Measurements from ENCODE around the gene BACH2. TPM values are rescaled to one million over a fixed set of nuclear protein-coding genes. Genes with fewer than 3 reads are reported as not detected.
"Not testable (repeated sequence)": the region's sequence is repeated elsewhere in the genome, so short reads cannot be mapped to it uniquely, and the experiment has no call there.

Gene BACH2
- total and polyA plus RNA-seq, 7 donors = 0.12 to 16.9 (median 5.9) TPM

DNA sequence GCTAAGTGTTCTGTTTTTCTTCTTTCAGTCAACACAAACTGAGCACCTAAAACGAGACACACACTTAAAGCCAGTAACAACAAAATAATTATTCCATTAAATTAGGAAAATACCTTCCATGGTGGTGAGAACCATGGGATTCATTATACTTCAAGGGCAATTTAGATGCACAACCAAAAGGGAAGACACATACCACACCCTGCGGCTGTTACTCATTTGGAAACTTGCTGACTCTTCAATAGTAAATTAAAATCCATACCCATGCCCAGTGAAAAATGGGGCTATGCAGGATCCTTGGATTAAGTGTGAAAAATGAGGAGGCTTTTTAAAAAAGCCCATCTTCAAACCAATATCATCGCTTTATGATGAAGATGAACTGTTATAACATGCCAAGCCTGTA, 259.7 kb downstream of the BACH2 start:
- no peaks in the 10 kb centered on the region for H3K36me3 ChIP-seq (ENCODE audit: insufficient read depth in 1 of 2, low read depth in 1 of 2)
- intact Hi-C loops (cut with DNase I) = no loop called here
- no peak overlapping the region for H3K27ac ChIP-seq
- peaks cover 28% of the 10 kb centered on the region for H3K4me1 ChIP-seq
- H3K27me3 ChIP-seq (ENCODE audit: insufficient read depth in 3 of 3, low read length in 2 of 3) = no peaks in the 10 kb centered on the region
- DNase-seq = no peak
- no peak overlapping the region for H3K4me3 ChIP-seq
- WGBS, 3 donors = 84 to 94% (median 85%) methylated on average over 3 of the region's 3 CpGs
- H3K9me3 ChIP-seq = no peaks in the 10 kb centered on the region
- TF ChIP-seq, protein P1, sequence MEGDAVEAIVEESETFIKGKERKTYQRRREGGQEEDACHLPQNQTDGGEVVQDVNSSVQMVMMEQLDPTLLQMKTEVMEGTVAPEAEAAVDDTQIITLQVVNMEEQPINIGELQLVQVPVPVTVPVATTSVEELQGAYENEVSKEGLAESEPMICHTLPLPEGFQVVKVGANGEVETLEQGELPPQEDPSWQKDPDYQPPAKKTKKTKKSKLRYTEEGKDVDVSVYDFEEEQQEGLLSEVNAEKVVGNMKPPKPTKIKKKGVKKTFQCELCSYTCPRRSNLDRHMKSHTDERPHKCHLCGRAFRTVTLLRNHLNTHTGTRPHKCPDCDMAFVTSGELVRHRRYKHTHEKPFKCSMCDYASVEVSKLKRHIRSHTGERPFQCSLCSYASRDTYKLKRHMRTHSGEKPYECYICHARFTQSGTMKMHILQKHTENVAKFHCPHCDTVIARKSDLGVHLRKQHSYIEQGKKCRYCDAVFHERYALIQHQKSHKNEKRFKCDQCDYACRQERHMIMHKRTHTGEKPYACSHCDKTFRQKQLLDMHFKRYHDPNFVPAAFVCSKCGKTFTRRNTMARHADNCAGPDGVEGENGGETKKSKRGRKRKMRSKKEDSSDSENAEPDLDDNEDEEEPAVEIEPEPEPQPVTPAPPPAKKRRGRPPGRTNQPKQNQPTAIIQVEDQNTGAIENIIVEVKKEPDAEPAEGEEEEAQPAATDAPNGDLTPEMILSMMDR (IDR thresholded peaks at IDR 0.05) = no peak
- ATAC-seq = no peak

DNA sequence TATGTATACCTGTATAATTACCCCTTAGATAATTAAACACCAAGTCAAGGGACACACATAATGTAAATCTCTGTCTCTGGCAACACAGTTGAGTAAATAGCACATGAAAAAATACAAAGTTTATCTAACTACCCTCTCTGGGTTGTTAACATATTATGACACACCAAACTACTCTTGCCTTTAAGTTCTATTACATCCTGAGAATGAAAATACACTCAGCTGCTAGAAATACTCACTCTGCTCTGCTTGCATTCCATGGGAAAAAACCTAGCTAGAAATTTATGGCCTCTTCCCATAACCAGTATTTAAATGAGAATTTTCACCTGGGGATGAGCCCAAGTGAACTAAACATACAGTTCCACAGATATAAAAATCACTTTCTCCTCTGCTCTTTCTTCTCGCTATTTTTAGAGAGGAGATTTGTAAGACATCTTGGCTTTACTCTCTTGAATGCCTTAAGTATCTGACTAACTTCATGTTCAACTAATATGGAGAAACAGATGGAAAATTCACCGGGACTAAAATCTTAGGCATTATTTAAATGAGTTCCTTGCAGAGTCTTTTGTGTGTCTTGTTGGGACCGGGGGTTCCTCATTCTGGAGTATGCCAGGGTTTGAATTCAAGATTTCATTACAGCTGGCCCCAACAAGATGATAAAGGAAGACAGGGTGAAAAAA, 261.5 kb downstream of the BACH2 start:
- peaks cover 28% of the 10 kb centered on the region for H3K4me1 ChIP-seq
- H3K27me3 ChIP-seq (ENCODE audit: insufficient read depth in 3 of 3, low read length in 2 of 3) = no peaks in the 10 kb centered on the region
- H3K4me3 ChIP-seq = peak overlapping the region; percentile 33
- TF ChIP-seq, protein P1 (IDR thresholded peaks at IDR 0.05) = no peak
- no peaks in the 10 kb centered on the region for H3K36me3 ChIP-seq (ENCODE audit: insufficient read depth in 1 of 2, low read depth in 1 of 2)
- H3K9me3 ChIP-seq = no peaks in the 10 kb centered on the region
- peak overlapping the region; percentile 64 for H3K27ac ChIP-seq
- WGBS, 3 donors = 47 to 62% (median 52%) methylated on average over 3 of the region's 3 CpGs
- DNase-seq (no peak), ATAC-seq (peak in 3 of 4 donors; percentile 27 to 88 (median 65))
- intact Hi-C loops (cut with DNase I) = no loop called here

DNA sequence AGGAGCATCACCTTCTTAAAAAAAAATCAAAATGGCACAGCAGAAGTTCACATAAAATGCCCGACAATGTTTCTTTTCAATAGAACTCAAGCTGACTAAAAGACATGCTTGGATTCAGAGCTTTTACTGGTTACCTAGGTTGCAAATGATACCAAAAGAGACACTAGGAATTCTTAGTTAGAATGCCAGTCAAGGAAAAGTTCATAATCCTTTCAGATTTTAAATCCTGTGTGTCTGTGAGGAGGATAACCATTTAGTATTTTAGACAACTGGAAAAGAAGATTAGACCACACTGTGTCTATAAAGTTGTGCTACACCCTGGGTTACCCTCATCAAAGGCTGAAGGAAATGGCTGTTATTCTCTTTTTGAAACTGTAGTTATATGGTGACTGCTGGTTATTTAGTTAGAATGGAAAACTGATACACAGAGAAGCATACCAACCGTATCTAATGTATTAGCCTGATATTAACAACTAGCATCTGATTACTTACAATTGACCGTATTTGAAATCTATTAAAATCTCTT, 262.8 kb downstream of the BACH2 start:
- peaks cover 28% of the 10 kb centered on the region for H3K4me1 ChIP-seq
- intact Hi-C loops (cut with DNase I) = no loop called here
- 47 to 79% (median 58%) methylated on average over 3 of the region's 3 CpGs for WGBS, 3 donors
- H3K27me3 ChIP-seq (ENCODE audit: insufficient read depth in 3 of 3, low read length in 2 of 3) = no peaks in the 10 kb centered on the region
- H3K36me3 ChIP-seq (ENCODE audit: insufficient read depth in 1 of 2, low read depth in 1 of 2) = no peaks in the 10 kb centered on the region
- no peak overlapping the region for H3K4me3 ChIP-seq
- DNase-seq = no peak
- TF ChIP-seq, protein P1 (IDR thresholded peaks at IDR 0.05) = no peak
- no peak overlapping the region for H3K27ac ChIP-seq
- no peak for ATAC-seq
- H3K9me3 ChIP-seq = no peaks in the 10 kb centered on the region

DNA sequence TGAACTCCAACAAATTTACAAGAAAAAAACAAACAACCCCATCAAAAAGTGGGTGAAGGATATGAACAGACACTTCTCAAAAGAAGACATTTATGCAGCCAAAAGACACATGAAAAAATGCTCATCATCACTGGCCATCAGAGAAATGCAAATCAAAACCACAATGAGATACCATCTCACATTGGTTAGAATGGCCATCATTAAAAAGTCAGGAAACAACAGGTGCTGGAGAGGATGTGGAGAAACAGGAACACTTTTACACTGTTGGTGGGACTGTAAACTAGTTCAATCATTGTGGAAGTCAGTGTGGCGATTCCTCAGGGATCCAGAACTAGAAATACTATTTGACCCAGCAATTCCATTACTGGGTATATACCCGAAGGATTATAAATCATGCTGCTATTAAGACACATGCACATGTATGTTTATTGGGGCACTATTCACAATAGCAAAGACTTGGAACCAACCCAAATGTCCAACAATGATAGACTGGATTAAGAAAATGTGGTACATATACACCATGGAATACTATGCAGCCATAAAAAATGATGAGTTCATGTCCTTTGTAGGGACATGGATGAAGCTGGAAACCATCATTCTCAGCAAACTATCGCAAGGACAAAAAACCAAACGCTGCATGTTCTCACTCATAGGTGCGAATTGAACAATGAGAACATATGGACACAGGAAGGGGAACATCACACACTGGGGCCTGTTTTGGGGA, 264.0 kb downstream of the BACH2 start:
- WGBS, 3 donors = 86 to 99% (median 88%) methylated on average over 5 of the region's 5 CpGs
- intact Hi-C loops (cut with DNase I) = not testable (repeated sequence)

DNA sequence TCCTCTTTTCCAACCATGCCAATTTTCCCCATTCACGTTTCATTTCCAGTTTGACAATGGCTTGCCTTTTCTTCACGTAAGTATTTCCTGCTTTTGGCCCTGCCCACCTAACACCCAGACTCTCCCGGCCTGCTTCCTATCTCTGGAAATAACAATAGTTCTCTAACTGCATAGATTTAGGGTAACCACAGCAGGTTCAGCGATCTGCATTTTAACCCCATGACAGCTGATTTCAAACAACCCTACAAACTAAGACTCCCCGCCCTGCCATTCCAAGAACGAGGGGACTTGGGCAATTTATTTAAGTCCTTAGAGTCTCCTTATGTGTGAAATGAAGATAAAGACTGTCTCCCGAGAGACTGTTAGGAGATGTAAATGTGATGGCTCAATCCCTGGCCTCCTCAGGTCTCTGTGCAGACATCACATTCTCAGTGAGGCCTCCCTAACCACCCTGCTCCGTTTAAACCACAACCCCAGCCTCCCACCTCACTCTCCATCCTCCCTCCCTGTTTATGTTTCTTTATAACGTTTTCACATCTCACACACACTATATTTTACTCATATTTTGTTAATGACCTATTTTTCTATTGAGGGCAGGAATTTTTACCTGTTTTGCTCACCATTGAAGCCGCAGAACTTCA, 267.5 kb downstream of the BACH2 start:
- Histone ChIP-seq H3K27me3 (ENCODE audit: insufficient read depth in 3 of 3, low read length in 2 of 3) (no peaks in the 10 kb centered on the region), H3K27ac (no peak overlapping the region), H3K4me1 (peaks cover 34% of the 10 kb centered on the region), H3K4me3 (no peak overlapping the region), H3K36me3 (ENCODE audit: insufficient read depth in 1 of 2, low read depth in 1 of 2) (no peaks in the 10 kb centered on the region), H3K9me3 (no peaks in the 10 kb centered on the region)
- intact Hi-C loops (cut with DNase I) = no loop called here
- ATAC-seq = no peak
- no peak for DNase-seq
- TF ChIP-seq, protein P1 (IDR thresholded peaks at IDR 0.05) = no peak
- WGBS, 3 donors = 76 to 77% (median 77%) methylated on average over 10 of the region's 10 CpGs

More for the DNA sequence above, 264.0 kb downstream of the BACH2 start:
- ATAC-seq; H3K4me3 ChIP-seq; H3K27ac ChIP-seq; H3K27me3 ChIP-seq (ENCODE audit: insufficient read depth in 3 of 3, low read length in 2 of 3); H3K9me3 ChIP-seq; H3K36me3 ChIP-seq (ENCODE audit: insufficient read depth in 1 of 2, low read depth in 1 of 2); DNase-seq: not testable (repeated sequence)
- H3K4me1 ChIP-seq = peaks cover 30% of the 10 kb centered on the region
